GM18951 (cell line): Measurements from ENCODE around the gene FATE1.

Source experiments
- POLR2A ChIP-seq: IDR thresholded peaks from 4 replicates; pipeline ENCODE4 v1.6.1; 2011; ENCODE audit warnings: mild to moderate bottlenecking; ENCODE audit not compliant: insufficient read length, insufficient read depth; ENCODE audit errors: extremely low read depth
- in situ Hi-C: fragments of 300-500 bp; cut with MboI; formaldehyde crosslinking; loops from one replicate; pipeline ENCODE4 v1.12.0; 2022; ENCODE audit warnings: low sequenced_read_pairs, mixed read lengths, inconsistent platforms; ENCODE audit not compliant: unreplicated experiment

Gene FATE1

GRCh38 chrX:151763711-151764110 lies 47.9 kb downstream of the FATE1 start:
- TF ChIP-seq POLR2A, result no peak
- in situ Hi-C loops, result no loop called here

GRCh38 chrX:151765026-151765425 lies 49.2 kb downstream of the FATE1 start:
- in situ Hi-C loops, result no loop called here
- TF ChIP-seq POLR2A, result no peak

- in situ Hi-C loops, result no loop called here
- TF ChIP-seq POLR2A, result no peak
Observed at GRCh38 chrX:151771726-151772125, 55.9 kb downstream of the FATE1 start.
